ENCODE data around the gene FRMD4A.

DNA sequence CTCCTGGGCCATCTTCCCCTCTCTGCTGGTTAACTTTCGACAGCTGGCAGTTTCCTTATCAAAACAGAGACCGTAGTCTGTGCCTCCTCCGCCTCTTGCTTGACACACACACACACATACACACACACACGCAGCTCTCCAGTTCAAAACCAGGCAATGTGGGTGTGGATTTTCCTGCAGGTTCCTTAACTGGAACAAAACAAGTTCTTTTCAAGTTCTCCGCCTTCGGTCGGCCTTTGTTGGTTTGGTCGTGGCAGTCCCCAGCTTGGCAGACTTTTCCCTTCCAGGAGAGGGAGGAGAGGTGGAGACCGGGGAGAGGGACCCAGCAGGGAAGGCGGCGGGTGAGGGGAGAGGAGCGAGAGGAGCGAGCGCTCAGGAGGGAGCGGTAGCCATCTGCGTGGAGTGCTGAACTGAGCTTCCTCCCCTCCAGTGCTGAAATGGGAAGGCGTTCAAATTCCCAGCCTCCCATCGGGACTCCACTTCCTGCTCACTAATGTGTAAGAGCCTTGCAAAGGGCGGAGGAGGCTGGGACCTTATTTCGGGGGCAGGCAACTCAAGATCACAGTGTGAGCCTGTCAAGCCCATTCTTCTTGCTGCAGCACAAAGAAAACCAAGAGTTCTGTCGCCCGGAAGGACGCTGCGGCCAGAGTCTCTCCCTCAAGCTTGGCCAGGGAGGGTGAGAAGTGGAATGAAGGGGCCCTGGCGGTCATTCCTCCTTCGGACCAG is 623.4 kb downstream of the FRMD4A start:
- TF ChIP-seq, protein P1, sequence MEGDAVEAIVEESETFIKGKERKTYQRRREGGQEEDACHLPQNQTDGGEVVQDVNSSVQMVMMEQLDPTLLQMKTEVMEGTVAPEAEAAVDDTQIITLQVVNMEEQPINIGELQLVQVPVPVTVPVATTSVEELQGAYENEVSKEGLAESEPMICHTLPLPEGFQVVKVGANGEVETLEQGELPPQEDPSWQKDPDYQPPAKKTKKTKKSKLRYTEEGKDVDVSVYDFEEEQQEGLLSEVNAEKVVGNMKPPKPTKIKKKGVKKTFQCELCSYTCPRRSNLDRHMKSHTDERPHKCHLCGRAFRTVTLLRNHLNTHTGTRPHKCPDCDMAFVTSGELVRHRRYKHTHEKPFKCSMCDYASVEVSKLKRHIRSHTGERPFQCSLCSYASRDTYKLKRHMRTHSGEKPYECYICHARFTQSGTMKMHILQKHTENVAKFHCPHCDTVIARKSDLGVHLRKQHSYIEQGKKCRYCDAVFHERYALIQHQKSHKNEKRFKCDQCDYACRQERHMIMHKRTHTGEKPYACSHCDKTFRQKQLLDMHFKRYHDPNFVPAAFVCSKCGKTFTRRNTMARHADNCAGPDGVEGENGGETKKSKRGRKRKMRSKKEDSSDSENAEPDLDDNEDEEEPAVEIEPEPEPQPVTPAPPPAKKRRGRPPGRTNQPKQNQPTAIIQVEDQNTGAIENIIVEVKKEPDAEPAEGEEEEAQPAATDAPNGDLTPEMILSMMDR (IDR thresholded peaks at IDR 0.05; ENCODE audit: insufficient read depth, low read length), result no peak
- no peak for TF ChIP-seq GABPA (IDR thresholded peaks at IDR 0.05; ENCODE audit: low read depth)
- TF ChIP-seq, protein P2, sequence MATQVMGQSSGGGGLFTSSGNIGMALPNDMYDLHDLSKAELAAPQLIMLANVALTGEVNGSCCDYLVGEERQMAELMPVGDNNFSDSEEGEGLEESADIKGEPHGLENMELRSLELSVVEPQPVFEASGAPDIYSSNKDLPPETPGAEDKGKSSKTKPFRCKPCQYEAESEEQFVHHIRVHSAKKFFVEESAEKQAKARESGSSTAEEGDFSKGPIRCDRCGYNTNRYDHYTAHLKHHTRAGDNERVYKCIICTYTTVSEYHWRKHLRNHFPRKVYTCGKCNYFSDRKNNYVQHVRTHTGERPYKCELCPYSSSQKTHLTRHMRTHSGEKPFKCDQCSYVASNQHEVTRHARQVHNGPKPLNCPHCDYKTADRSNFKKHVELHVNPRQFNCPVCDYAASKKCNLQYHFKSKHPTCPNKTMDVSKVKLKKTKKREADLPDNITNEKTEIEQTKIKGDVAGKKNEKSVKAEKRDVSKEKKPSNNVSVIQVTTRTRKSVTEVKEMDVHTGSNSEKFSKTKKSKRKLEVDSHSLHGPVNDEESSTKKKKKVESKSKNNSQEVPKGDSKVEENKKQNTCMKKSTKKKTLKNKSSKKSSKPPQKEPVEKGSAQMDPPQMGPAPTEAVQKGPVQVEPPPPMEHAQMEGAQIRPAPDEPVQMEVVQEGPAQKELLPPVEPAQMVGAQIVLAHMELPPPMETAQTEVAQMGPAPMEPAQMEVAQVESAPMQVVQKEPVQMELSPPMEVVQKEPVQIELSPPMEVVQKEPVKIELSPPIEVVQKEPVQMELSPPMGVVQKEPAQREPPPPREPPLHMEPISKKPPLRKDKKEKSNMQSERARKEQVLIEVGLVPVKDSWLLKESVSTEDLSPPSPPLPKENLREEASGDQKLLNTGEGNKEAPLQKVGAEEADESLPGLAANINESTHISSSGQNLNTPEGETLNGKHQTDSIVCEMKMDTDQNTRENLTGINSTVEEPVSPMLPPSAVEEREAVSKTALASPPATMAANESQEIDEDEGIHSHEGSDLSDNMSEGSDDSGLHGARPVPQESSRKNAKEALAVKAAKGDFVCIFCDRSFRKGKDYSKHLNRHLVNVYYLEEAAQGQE (IDR thresholded peaks at IDR 0.05; ENCODE audit: insufficient replicate concordance, low read depth), result no peak
- TF ChIP-seq POLR2AphosphoS5 (IDR thresholded peaks at IDR 0.05; ENCODE audit: low read depth), result no peak

All from HL-60 (cell line).